Caco-2 (cell line): ENCODE measurements around the gene SPSB2. TPM values are rescaled to one million over a fixed set of nuclear protein-coding genes. Genes with fewer than 3 reads are reported as not detected.

Source experiments
- BruUV-seq: library from RNA; stranded (reverse); fragments of 400-500 nt; replicated peaks from 2 replicates; lab custom pipeline; 2021; lab: Mats Ljungman, UMichigan
- CTCF ChIA-PET: fragments of 300-600 bp; sonication (Branson Sonifier 250); formaldehyde crosslinking; loops from one replicate; lab custom pipeline; 2022; ENCODE audit warnings: antibody characterized with exemption; lab: Charles Lee
- POLR2A ChIA-PET: fragments of 300-600 bp; sonication (Branson Sonifier 250); formaldehyde crosslinking; loops from one replicate; lab custom pipeline; 2022; ENCODE audit warnings: antibody characterized with exemption; lab: Charles Lee
- DNase-seq, 2 experiments: peaks; one replicate each; pipeline versions ENCODE4 v3.0.0 to v3.0.0-alpha.2; 2020 to 2022
- H3K27me3 ChIP-seq: replicated peaks from 2 replicates; pipeline ENCODE4 v1.6.0; 2011; ENCODE audit warnings: low read length; ENCODE audit not compliant: control insufficient read depth, insufficient read depth
- H3K36me3 ChIP-seq: 2 replicates; pipeline ENCODE4 v1.5.1; 2011; ENCODE audit warnings: low read length; ENCODE audit not compliant: control insufficient read depth, insufficient read depth
- H3K4me1 ChIP-seq: fragments of 250-450 bp; sonication (Bioruptor Pico); 2 replicates; pipeline ENCODE4 v1.5.1; 2020; ENCODE audit warnings: mild to moderate bottlenecking
- H3K4me3 ChIP-seq: 2 replicates; pipeline ENCODE4 v1.5.1; 2011; ENCODE audit warnings: low read depth, mild to moderate bottlenecking, control low read depth, low read length
- H3K9me3 ChIP-seq: fragments of 250-450 bp; sonication (Bioruptor Pico); 2 replicates; pipeline ENCODE4 v1.5.1; 2020; ENCODE audit warnings: mild to moderate bottlenecking, moderate library complexity
- H3K27ac Mint-ChIP-seq: one replicate; pipeline ENCODE4 v1.8.0; 2022; ENCODE audit warnings: mixed read lengths; ENCODE audit not compliant: unreplicated experiment
- H3K27me3 Mint-ChIP-seq: one replicate; pipeline ENCODE4 v1.8.0; 2022; ENCODE audit warnings: mixed read lengths; ENCODE audit not compliant: insufficient read depth, unreplicated experiment
- H3K36me3 Mint-ChIP-seq: one replicate; pipeline ENCODE4 v1.8.0; 2022; ENCODE audit warnings: mild to moderate bottlenecking, mixed read lengths; ENCODE audit not compliant: insufficient read depth, unreplicated experiment
- H3K4me1 Mint-ChIP-seq: one replicate; pipeline ENCODE4 v1.8.0; 2022; ENCODE audit warnings: low read depth, mixed read lengths; ENCODE audit not compliant: unreplicated experiment
- H3K4me3 Mint-ChIP-seq: one replicate; pipeline ENCODE4 v1.8.0; 2022; ENCODE audit warnings: mild to moderate bottlenecking, moderate library complexity, mixed read lengths; ENCODE audit not compliant: unreplicated experiment
- H3K9me3 Mint-ChIP-seq: one replicate; pipeline ENCODE4 v1.8.0; 2022; ENCODE audit warnings: mixed read lengths; ENCODE audit not compliant: unreplicated experiment
- CTCF ChIP-seq, 2 experiments: fragments of 200-600 bp in 1 of 2; IDR thresholded peaks; 1 replicate in 1 of 2; 2 replicates in 1 of 2; pipeline versions ENCODE4 v1.5.1 to v1.8.0; 2011 to 2022; ENCODE audit warnings: antibody characterized with exemption in 1 of 2, control low read depth in 1 of 2, inconsistent platforms in 1 of 2, low read depth in 1 of 2, low read length in 1 of 2, mild to moderate bottlenecking in 1 of 2, moderate library complexity in 1 of 2; ENCODE audit not compliant: insufficient read depth in 1 of 2, severe bottlenecking in 1 of 2, unreplicated experiment in 1 of 2
- intact Hi-C: fragments of 100-400 bp; cut with micrococcal nuclease; formaldehyde crosslinking; loops from one replicate; pipeline ENCODE4 v1.10.0; 2022; ENCODE audit not compliant: unreplicated experiment
- total RNA-seq: library from RNA; stranded (reverse); gene quantifications from 2 replicates; pipeline ENCODE4 v1.2.3, GENCODE V29; 2022

SPSB2 gene
- total RNA-seq, 1 experiment from 2014 or later, result 23.7 TPM

DNA sequence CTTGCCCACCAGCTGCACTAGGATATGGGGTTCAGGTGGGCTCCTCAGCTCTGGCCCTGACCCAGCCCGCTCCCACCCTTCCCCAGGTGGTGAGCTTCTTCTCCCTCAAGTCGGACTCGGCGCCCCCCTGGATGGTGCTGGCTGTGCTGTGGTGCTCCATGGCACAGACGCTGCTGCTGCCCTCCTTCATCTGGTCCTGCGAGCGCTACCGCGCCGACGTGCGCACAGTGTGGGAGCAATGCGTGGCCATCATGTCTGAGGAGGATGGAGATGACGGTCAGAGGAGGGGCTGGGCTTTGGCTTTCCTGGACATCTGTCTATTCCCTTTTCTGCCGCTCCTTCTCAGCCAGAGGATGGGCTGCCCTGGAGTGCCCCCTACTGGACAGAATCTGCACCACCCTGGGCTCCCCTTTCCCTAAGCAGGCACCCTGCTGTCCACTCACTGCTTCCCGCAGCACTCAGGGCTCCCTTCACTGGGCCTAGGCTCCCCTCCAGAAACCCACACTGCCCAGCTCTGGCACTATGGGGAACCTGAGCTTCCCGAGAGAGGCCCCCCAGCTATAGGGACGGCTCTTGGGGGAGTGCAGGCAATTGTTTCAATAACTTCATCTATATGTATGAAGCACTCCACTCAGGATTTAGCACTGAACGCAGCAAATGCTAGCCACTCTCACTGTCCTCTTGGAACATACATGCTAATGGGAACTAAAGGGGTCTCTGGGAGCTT, 47.5 kb downstream of the SPSB2 start:
- DNase-seq, result peak; percentile 87 to 93
- H3K9me3 Mint-ChIP-seq, result no peaks in the 10 kb centered on the region
- CTCF ChIA-PET, result interaction anchor here (0.5 to 2.2 kb wide), 4 partner anchors 23 to 72 kb away, joined by 3 to 16 read pairs (median 6); partner anchors contain the start of gene MLF2
- intact Hi-C loops, result loop anchor here (1.0 to 5.0 kb wide), 5 partner anchors 46 to 253 kb away; partner anchors contain the start of gene MLF2
- Histone ChIP-seq H3K9me3 (no peaks in the 10 kb centered on the region), H3K36me3 (no peaks in the 10 kb centered on the region), H3K4me3 (no peak overlapping the region), H3K4me1 (peaks cover 23% of the 10 kb centered on the region), H3K27me3 (no peaks in the 10 kb centered on the region; the same call in 1 of the 2 replicates)
- peaks cover 14% of the 10 kb centered on the region for H3K4me1 Mint-ChIP-seq
- peaks cover 26% of the 10 kb centered on the region for H3K27me3 Mint-ChIP-seq
- peaks cover 8% of the 10 kb centered on the region for H3K36me3 Mint-ChIP-seq
- H3K27ac Mint-ChIP-seq, result no peak overlapping the region
- no peak overlapping the region for H3K4me3 Mint-ChIP-seq
- peak; percentile 97 to 98 for TF ChIP-seq CTCF (IDR thresholded peaks at IDR 0.05; ENCODE audit: insufficient read depth in 1 of 2, low read depth in 1 of 2, low read length in 1 of 2, severe bottlenecking in 1 of 2, unreplicated experiment in 1 of 2)
- no TSS peak for BruUV-seq
- POLR2A ChIA-PET, result interaction anchor here (1.4 kb wide), 1 partner anchor 73 kb away, joined by 5 read pairs; the partner anchor contains the start of gene MLF2

DNA sequence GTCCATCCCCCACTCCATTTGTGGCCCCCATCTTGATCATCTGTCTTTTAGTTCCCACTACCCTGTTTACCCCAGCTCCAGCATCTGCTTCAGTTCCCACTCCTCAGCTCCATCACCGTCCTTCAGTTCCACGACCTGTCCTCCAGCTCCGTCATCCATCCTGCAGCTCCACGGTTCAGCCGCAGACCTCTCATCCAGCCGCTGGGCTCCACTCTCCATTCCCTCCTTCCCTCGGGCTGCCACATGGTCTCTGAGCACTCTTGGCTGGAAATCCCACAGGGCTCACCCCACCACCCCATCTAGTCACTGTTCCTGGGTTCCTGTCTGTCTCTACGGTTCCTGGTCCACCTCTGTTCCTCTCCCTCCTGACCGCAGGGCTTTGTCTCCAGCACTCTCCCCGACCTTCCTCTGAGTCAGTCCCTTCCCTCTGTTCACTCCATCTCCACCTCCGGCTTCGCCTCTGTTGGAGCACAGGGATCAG, 48.2 kb downstream of the SPSB2 start:
- CTCF ChIA-PET, result interaction anchor here (0.5 to 2.2 kb wide), 4 partner anchors 23 to 72 kb away, joined by 3 to 16 read pairs (median 6); partner anchors contain the start of gene MLF2
- Mint-ChIP-seq H3K4me1 (peaks cover 14% of the 10 kb centered on the region), H3K36me3 (peaks cover 7% of the 10 kb centered on the region)

More for the DNA sequence above, 48.2 kb downstream of the SPSB2 start:
- POLR2A ChIA-PET, result interaction anchor here (0.6 to 1.4 kb wide), 2 partner anchors 72 to 92 kb away, joined by 3 to 5 read pairs; partner anchors contain the start of gene MLF2
- H3K9me3 Mint-ChIP-seq, result no peaks in the 10 kb centered on the region
- no TSS peak for BruUV-seq
- H3K27me3 ChIP-seq, result no peaks in the 10 kb centered on the region; the same call in 1 of the 2 replicates
- intact Hi-C loops, result loop anchor here (1.0 to 5.0 kb wide), 5 partner anchors 46 to 253 kb away; partner anchors contain the start of gene MLF2
- H3K4me1 ChIP-seq, result peaks cover 22% of the 10 kb centered on the region
- H3K4me3 ChIP-seq, result no peak overlapping the region
- no peak overlapping the region for H3K27ac Mint-ChIP-seq
- DNase-seq, result peak in 1 of 2 experiments; percentile 40
- H3K36me3 ChIP-seq, result no peaks in the 10 kb centered on the region
- no peaks in the 10 kb centered on the region for H3K9me3 ChIP-seq
- no peak for TF ChIP-seq CTCF (IDR thresholded peaks at IDR 0.05; ENCODE audit: insufficient read depth in 1 of 2, low read depth in 1 of 2, low read length in 1 of 2, severe bottlenecking in 1 of 2, unreplicated experiment in 1 of 2)
- no peak overlapping the region for H3K4me3 Mint-ChIP-seq
- H3K27me3 Mint-ChIP-seq, result peaks cover 26% of the 10 kb centered on the region
